ENCODE data around the gene CSMD2. TPM values are rescaled to one million over a fixed set of nuclear protein-coding genes. Genes with fewer than 3 reads are reported as not detected.

The CSMD2 gene
- total RNA-seq, 2 experiments from 2014 or later = not detected

GRCh38 chr1:33623811-33624210, 541.2 kb downstream of the CSMD2 start:
- ATAC-seq (no peak), DNase-seq (no peak)
- ChIA-PET POLR2A (no interaction called here), CTCF (interaction anchor here (1.9 to 2.1 kb wide), 2 partner anchors 9 to 11 kb away, joined by 10 to 13 read pairs; no protein-coding TSS in a partner anchor)
- TF ChIP-seq, protein P1, sequence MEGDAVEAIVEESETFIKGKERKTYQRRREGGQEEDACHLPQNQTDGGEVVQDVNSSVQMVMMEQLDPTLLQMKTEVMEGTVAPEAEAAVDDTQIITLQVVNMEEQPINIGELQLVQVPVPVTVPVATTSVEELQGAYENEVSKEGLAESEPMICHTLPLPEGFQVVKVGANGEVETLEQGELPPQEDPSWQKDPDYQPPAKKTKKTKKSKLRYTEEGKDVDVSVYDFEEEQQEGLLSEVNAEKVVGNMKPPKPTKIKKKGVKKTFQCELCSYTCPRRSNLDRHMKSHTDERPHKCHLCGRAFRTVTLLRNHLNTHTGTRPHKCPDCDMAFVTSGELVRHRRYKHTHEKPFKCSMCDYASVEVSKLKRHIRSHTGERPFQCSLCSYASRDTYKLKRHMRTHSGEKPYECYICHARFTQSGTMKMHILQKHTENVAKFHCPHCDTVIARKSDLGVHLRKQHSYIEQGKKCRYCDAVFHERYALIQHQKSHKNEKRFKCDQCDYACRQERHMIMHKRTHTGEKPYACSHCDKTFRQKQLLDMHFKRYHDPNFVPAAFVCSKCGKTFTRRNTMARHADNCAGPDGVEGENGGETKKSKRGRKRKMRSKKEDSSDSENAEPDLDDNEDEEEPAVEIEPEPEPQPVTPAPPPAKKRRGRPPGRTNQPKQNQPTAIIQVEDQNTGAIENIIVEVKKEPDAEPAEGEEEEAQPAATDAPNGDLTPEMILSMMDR (IDR thresholded peaks at IDR 0.05) = no peak
- Mint-ChIP-seq H3K27me3 (peaks cover 13% of the 10 kb centered on the region), H3K4me3 (no peak overlapping the region), H3K36me3 (ENCODE audit: low read depth) (no peaks in the 10 kb centered on the region), H3K9me3 (no peaks in the 10 kb centered on the region), H3K27ac (no peak overlapping the region), H3K4me1 (ENCODE audit: low read depth) (no peaks in the 10 kb centered on the region)
- intact Hi-C loops (cut with micrococcal nuclease) = no loop called here

DNA sequence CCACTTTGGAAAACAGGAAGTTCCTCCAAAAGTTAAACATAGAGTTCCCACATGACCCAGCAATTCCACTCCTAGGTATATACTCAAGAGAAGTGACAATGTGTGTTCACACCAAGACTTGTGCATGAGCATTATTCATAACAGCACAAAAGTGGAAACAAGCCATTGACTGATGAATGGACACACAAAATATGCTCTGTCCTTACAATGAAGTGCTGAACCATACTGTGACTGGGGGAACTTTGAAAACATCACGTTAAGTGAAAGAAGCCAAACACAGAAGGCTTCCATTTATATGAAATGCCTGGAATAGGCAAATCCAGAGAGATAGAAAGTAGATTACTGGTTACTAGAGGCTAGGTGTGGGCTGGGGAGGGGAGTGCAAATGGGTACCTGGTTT, 542.3 kb downstream of the CSMD2 start:
- intact Hi-C loops (cut with micrococcal nuclease) = no loop called here
- DNase-seq (no peak), ATAC-seq (no peak)
- POLR2A ChIA-PET = no interaction called here
- Mint-ChIP-seq H3K27me3 (peaks cover 15% of the 10 kb centered on the region), H3K36me3 (ENCODE audit: low read depth) (no peaks in the 10 kb centered on the region), H3K27ac (no peak overlapping the region), H3K9me3 (no peaks in the 10 kb centered on the region), H3K4me3 (no peak overlapping the region), H3K4me1 (ENCODE audit: low read depth) (no peaks in the 10 kb centered on the region)
- TF ChIP-seq, protein P1 (IDR thresholded peaks at IDR 0.05) = no peak
- CTCF ChIA-PET = interaction anchor here (1.9 to 2.1 kb wide), 2 partner anchors 10 kb away, joined by 10 to 13 read pairs; no protein-coding TSS in a partner anchor

GRCh38 chr1:33618636-33619035, 546.4 kb downstream of the CSMD2 start:
- CTCF ChIA-PET = interaction anchor here (1.7 kb wide), 1 partner anchor 14 kb away, joined by 8 read pairs; no protein-coding TSS in a partner anchor
- Mint-ChIP-seq H3K36me3 (ENCODE audit: low read depth) (no peaks in the 10 kb centered on the region), H3K9me3 (no peaks in the 10 kb centered on the region), H3K4me1 (ENCODE audit: low read depth) (no peaks in the 10 kb centered on the region), H3K27me3 (peaks cover 22% of the 10 kb centered on the region), H3K4me3 (no peak overlapping the region), H3K27ac (no peak overlapping the region)
- intact Hi-C loops (cut with micrococcal nuclease) = no loop called here
- POLR2A ChIA-PET = no interaction called here
- ATAC-seq (no peak), DNase-seq (no peak)
- TF ChIP-seq, protein P1 (IDR thresholded peaks at IDR 0.05) = no peak

DNA sequence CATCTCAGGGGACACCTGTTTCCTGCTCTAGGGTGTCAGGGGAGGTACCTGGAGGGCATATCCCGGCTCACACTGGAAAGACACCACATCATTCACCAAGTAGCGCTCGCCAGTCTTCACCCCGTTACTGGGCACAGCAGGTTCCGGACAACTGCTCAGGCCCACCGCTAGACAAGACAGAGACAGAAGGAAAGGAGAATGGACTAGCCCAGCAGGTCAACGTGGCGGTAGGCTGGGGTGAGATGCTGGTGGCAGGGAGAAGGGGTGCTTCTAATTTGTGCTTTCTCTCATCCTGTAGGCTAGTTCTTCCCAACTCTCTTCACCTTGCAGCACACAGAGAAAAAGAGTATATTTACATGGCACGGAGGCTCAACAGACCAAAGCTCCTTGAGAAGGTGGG, 547.6 kb downstream of the CSMD2 start:
- H3K36me3 Mint-ChIP-seq (ENCODE audit: low read depth) = no peaks in the 10 kb centered on the region
- H3K4me1 Mint-ChIP-seq (ENCODE audit: low read depth) = no peaks in the 10 kb centered on the region
- TF ChIP-seq, protein P1 (IDR thresholded peaks at IDR 0.05) = no peak
- ChIA-PET CTCF (interaction anchor here (1.7 kb wide), 1 partner anchor 15 kb away, joined by 8 read pairs; no protein-coding TSS in a partner anchor), POLR2A (no interaction called here)
- no peak for DNase-seq
- no peak overlapping the region for H3K27ac Mint-ChIP-seq
- no peaks in the 10 kb centered on the region for H3K9me3 Mint-ChIP-seq
- peaks cover 25% of the 10 kb centered on the region for H3K27me3 Mint-ChIP-seq
- no peak overlapping the region for H3K4me3 Mint-ChIP-seq
- no peak for ATAC-seq
- intact Hi-C loops (cut with micrococcal nuclease) = no loop called here

GRCh38 chr1:33616780-33617179, 548.2 kb downstream of the CSMD2 start:
- ATAC-seq (no peak), DNase-seq (no peak)
- H3K36me3 Mint-ChIP-seq (ENCODE audit: low read depth) = no peaks in the 10 kb centered on the region
- no peaks in the 10 kb centered on the region for H3K4me1 Mint-ChIP-seq (ENCODE audit: low read depth)
- ChIA-PET POLR2A (no interaction called here), CTCF (no interaction called here)
- H3K4me3 Mint-ChIP-seq = no peak overlapping the region
- H3K9me3 Mint-ChIP-seq = no peaks in the 10 kb centered on the region
- H3K27ac Mint-ChIP-seq = no peak overlapping the region
- intact Hi-C loops (cut with micrococcal nuclease) = no loop called here
- peaks cover 25% of the 10 kb centered on the region for H3K27me3 Mint-ChIP-seq
- TF ChIP-seq, protein P1 (IDR thresholded peaks at IDR 0.05) = no peak
